Muscle of back (tissue), 11 donors: ENCODE data around the gene OLIG1. TPM values are rescaled to one million over a fixed set of nuclear protein-coding genes. Genes with fewer than 3 reads are reported as not detected.

Source experiments
- DNase-seq, 3 donors: peaks; one replicate each; pipeline versions ENCODE4 v3.0.0 to v3.0.0-alpha.2; 2013
- polyA plus RNA-seq, 10 donors: library from polyadenylated mRNA; unstranded; fragments of 120-200 nt; gene quantifications; one replicate each; pipeline ENCODE4 v1.2.1, GENCODE V29; 2013; ENCODE audit not compliant: insufficient read length in 10 of 10

Gene OLIG1
- polyA plus RNA-seq, 10 donors, result 0.20 to 1.4 (median 0.41) TPM; not detected in 2

DNA sequence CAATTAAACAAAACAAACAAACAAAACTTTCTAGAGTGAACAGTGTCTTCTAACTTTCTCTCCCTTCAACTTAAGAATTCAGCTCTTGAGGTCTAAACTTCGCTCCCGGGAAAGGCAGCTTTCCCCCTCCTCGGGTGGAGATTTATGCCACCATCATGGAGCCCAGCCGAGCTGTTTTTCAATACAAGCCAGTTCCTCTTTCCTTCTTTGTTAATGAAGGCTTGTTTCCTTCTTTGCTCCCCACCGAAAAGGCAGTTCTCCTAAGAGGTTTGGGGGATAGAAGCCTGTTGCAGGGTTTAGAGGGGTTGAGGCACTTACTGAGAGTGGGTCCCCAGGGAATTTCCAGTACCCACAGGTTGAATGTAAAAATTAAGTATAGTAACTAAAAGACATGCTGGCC lies 26.5 kb downstream of the OLIG1 start:
- DNase-seq, result no peak

DNA sequence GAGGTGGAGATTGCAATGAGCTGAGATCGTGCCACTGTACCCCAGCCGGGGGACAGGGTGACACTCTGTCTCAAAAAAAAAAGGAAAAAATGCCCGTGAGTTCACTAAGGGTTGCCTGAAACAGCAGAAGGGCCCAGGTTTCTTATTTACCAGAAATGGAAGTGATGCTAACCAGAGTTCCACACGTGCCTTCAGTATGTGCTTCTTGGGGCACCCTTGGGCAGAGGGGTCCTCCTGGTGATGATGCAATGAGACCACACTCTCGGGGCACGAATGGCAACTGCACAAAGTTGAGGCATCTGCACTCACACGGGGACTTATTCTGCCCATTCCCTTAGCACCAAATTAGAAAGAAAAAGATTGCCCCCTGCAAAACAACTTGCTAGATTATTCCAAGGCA lies 29.2 kb downstream of the OLIG1 start:
- DNase-seq, result no peak

DNA sequence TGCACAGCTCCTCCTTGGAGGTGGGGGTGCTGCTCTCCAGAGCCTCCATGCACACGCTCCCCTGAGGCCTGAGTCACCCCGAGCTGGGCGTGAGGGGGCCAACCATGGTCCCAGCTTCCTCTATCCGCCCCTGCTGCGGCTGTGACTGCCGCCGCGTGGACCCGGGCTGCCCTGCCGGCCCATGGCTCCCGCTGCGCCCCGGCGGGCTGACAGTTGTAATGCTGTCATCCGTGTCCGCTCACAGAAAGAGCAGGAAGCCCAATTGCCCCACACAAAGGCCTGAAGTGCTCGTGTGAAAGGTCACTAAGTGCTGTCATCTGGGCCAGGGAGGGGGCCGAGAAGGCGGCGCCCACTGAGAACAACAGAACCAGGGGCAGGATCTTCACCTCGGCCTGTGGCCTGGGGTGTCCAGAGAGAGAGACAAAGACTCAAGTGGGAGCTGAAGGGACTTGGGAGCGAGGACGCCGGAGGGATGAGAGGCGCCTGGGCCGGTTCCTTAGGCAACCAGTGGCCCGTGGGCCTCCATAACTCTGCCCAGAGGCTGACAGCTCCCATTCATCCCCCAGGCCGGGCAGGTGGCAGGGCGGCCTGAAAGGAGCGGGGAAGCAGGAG lies 31.5 kb downstream of the OLIG1 start:
- DNase-seq, result no peak

DNA sequence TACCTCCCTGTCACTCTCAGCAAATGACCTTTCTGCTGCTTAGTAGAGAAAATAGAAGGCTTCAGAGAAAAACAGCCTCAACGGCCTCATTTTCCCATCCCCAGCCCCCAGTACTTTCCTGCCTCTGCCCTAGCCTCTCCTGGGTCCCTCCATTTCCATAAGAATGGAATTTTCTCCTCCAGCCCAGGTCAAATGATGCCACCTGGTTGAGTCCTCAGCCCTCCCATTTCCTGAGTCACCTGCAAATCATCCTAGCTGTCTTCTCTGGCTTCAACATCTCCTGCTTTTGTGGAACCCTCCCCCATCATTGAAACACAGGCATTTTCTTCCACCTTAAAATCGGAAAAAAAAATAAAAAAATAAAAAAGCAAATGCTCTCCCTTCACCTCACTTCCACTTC lies 35.1 kb downstream of the OLIG1 start:
- no peak for DNase-seq

DNA sequence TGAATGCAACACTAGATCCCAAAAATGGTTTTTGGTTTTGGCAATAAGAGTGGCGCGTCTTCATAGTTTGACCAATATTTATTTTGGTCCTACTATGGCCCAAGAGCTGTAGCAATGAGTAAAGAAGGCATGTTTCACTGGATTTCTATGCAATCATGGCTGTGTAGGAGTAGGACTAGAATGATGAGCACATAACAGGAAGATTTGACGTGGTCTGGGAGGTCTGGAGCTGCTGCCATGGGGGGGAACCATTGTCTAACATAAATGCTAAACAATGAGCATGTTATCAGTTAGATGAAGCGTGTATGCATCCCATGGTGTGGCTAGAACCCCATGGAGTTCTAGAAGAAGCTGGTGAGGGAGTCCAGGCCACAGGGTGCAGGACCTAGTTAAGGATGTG lies 38.3 kb downstream of the OLIG1 start:
- no peak for DNase-seq

DNA sequence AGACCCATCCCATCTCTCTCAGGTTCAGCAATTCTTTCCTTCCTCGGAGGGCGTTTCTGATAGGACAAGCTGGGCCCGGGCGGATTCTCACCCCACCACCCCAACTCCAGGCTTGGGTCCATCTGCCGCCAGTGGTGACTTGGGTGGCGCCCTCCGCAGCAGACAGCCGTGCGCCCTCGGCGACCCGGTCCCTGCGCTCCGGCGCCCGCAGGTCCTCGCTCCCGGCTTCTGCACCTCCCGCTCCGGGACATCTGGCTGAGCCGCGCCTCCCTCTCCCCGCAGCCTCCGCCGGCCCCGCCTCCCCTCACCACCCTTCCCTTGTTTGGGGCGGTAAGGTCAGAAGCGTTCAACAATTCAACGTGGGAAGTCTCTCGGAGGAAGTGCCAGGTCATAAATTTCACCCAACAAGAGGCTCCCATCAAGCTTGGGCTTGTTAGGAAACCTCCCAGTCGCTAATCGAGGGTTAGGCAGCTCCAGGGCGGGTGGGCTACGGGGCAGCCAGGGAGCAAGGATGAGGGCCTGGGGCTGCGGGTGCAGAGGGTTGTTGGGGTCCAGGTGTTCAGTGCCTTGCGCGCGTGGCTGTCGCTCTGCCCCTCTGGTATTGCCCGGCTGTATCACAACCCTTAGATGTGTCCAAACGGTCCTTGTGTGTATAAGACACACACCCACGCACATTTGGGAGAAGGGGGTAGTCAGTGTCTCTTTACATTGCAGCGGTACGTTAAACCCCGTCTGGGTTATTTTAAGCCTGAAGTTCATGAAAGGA lies 39.8 kb downstream of the OLIG1 start:
- DNase-seq, result peak in 1 of 3 donors; percentile 32

DNA sequence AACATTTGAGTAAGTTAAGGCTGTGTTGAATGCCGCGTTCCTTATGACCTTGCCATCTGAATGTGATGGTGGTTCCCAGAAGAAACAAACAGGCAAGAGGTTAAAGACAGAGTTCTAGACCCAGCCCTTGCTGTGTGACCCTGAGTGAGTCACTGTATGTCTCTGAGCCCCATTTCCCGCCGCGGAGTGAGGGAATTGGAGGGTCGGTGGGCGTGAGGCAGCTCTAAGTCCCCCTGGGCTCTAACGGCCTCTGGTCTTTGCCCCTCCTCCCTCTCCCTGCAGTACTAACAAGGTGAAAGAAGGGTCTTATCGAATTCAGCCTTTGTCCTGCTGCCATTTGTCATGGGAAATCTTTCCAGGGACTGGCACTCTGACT lies 40.4 kb downstream of the OLIG1 start:
- no peak for DNase-seq

DNA sequence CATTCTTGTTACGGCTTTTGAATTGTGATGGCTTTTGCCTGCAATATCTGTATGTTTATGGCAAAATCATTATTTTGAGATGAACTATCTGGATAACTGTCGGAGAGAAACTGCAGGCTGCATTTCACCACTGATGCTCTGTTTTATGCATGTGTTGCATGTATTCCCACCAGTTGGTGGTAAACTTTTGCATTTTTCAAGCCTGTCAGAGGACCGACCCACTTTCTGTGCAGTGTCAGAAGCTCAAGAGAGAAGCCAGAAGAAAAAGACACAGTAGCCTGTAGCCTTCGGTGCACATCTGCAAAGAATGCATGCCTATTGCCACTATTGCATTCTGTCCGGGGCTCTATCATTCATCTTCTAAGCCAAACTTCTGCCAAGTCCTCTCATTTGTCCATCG lies 41.6 kb downstream of the OLIG1 start:
- no peak for DNase-seq

DNA sequence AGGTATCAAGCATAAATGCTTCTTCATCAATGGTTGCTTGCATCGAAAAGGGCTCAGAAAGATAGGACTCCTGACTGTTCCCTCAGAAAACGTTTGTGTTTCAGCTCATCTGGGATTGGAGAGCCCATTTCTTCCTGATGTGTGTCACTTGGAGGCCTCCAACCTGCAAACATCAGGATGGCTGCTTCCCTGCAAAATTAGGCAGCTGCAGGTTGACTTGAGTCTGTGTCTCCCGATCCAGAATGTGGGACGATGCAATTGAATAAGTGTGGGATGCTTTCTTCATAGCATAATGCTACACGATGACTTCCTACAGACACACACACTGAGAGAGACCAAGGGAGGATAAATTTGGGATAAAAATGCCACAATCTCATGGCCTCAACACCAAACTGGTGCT lies 42.2 kb downstream of the OLIG1 start:
- DNase-seq, result no peak

DNA sequence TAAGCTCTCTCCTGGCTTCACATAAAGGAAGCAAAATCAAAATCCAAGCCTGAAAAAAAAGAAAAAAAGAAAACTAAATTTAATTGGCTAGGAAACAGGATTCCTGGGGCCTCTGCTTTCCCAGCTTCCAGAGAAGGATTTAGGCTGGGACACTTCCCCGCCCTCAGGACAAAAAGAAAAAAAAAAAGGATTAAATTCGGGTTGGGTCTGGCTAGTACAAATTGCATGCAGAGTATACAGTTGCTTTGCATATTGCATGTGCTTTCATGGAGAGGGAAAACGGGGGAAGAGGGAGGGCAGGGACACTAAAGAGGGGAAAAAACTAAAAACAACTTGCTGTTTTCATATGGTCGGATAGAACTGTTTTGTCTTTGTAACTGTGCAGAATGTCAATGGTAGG lies 42.7 kb downstream of the OLIG1 start:
- no peak for DNase-seq

DNA sequence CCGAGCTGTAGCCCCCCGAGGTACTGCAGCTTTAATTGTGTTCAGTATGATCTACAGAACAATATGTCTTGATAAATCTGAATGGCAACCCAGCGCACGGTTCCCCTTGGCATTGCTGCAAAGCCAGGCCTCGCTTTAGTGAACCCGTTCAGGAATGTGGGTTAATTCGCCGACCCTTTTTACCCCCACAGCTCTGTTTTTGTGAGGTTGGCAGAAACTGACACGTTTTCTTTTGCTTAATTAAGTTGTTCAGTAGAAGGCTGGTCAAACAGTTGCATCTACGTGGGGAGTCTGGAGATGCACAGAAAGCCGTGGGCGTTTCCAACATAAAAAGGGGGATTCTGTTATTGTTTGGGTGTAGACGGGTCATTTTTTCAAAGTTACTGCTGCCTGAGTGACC lies 43.2 kb downstream of the OLIG1 start:
- no peak for DNase-seq

DNA sequence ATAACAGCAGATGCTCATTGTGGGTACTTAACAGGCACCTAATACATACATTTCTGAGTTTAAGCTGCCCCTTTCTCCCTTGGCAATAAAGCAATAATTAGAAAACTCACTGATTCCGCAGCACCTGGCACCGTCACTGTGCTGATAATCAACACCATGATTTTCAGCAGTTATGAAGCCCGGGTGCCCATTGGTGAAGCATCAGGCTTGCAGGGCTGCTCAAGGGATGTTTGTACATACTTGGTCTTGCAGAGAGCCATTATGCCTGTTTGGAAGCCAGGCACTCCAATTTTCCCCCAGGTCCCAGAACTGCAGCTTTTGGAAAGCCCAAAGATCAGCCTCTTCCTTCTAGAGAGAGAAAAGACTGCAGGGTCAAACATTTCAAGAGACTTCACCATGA lies 44.3 kb downstream of the OLIG1 start:
- DNase-seq, result no peak

DNA sequence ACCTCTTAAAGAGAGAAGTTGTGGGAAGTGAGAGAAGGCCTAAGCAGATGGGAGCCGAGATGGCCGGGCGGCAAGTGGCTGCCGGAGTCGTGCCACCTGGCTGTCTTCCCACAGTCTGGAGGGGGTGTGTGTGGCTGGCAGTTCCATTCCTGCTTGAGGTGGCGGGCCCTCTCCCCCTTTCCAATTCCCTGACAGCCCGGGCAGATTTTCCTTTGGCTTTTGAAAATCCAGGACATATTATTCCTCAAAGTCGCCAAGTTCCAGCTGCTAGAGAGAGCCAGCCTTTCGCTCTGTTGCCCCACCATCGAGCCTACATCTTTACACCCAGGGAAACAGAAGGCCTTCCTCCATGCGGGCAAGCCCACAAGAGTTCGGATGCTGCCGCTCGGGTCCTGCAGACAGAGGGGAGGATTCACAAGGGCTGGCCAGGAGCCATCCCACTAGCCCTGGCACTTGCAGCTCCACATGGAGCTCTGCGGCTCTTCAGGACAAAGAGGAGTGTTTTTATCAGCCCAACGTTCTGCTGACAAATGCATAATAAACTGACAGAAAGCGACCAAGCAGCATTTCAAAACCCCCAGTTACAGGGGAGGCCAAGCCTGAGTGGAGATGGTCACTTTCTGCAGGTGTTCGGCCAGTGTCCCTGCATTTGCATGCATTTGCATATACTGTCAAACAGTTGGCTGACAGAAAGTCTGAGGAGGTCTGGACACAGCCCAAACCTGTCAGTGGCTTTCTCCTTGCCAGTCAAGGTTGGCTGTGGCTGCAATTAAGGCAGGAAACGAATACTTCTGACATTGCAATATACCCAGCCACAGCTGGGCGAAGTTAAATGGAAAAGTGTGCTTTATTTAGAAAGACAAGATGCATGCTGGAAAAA lies 45.9 kb downstream of the OLIG1 start:
- DNase-seq, result peak in 1 of 3 donors; percentile 30

DNA sequence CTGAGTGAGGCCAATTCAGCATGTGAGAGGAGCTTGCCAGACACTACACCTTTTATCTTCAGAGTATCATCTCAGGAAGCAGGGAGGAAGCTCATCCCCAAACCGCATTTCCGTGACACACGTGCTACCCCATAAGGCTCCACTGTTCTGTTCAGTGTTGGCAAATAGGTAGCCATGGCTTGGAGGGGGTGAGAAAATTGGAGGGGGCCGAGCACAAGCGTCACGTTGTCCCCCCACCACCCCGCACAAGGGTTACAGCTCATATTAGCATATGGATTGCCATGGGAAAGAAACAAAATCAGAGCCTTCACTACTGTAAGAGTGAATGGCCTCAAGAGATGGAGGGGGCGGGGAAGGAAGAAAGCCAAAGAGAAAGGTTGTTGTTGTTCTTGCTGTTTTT lies 46.7 kb downstream of the OLIG1 start:
- DNase-seq, result no peak

DNA sequence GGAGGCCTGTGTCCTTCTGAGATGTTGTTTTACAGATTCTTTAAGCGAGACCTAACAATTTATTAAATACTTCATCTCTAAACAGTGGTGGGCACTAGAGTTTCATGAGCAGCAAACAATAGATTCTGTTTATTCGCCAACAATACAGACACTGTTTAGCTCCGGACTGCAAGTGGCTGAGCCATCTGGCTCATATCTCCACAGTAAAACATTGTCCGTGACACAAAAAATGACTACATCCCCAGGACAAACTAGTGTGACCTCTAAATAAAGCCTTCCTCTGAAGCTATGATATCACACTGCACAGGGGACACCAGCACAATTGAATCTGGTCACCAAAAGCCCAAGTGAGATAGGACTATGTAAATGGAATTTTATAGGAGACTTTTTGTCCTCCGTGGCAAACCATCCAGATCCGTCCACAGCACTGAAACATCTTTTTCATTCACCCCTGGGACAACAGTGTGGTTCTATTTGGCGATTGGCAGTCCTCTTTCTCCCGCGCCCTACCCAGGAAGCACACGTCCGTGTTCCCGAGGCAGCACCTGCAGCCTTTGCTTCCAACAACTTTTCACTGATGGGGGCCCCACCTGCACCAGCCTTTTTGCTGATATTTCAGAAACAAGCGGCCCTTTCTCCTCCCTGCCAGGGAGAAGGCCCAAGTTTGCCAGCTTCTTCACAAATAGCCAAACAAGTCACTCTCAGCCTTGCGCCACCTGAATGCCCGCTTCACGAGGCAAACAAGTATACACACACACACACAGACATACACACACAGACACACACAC lies 47.4 kb downstream of the OLIG1 start:
- DNase-seq, result no peak

Other genes with a start within 250 kb of the OLIG1 start
- under 1 TPM in 1 of 10 donors, not detected in 9; 0.08 TPM for gene OLIG2, start 44.2 kb upstream of the OLIG1 start, polyA plus RNA-seq
- gene IFNAR2, start 159.8 kb downstream of the OLIG1 start, polyA plus RNA-seq, result 10 to 100 TPM in 9 of 10 donors, 1 to 10 TPM in 1; 8.4 to 14.7 (median 12.7) TPM
- gene IL10RB, start 196.2 kb downstream of the OLIG1 start, polyA plus RNA-seq, result 10 to 100 TPM; 14.9 to 24.8 (median 18.4) TPM